Mucosa of rectum (tissue), 2 donors: ENCODE data around the gene HLA-G.
A peak's percentile ranks its signal among the peaks of the same experiment; 100 is the strongest.

Experiments used
- H3K27ac ChIP-seq, 2 donors: one replicate each; pipeline ENCODE4 v1.7.0; 2013; ENCODE audit warnings: inconsistent platforms in 2 of 2, low read depth in 2 of 2, low read length in 2 of 2
- H3K27me3 ChIP-seq, 2 donors: one replicate each; pipeline ENCODE4 v1.7.0; 2013; ENCODE audit warnings: low read length in 2 of 2; ENCODE audit not compliant: control insufficient read depth in 2 of 2, insufficient read depth in 2 of 2
- H3K36me3 ChIP-seq, 2 donors: one replicate each; pipeline ENCODE4 v1.7.0; 2013; ENCODE audit warnings: low read length in 2 of 2; ENCODE audit not compliant: control insufficient read depth in 2 of 2, insufficient read depth in 2 of 2
- H3K4me1 ChIP-seq, 2 donors: one replicate each; pipeline ENCODE4 v1.7.0; 2013; ENCODE audit warnings: low read length in 2 of 2, mild to moderate bottlenecking in 1 of 2; ENCODE audit not compliant: control insufficient read depth in 2 of 2, insufficient read depth in 2 of 2
- H3K4me3 ChIP-seq, 2 donors: one replicate each; pipeline ENCODE4 v1.7.0; 2013; ENCODE audit warnings: low read length in 2 of 2
- H3K9ac ChIP-seq, 2 donors: one replicate each; pipeline ENCODE4 v1.7.0; 2013; ENCODE audit warnings: low read length in 2 of 2, low read depth in 1 of 2, mild to moderate bottlenecking in 1 of 2
- H3K9me3 ChIP-seq, 2 donors: one replicate each; pipeline ENCODE4 v1.7.0; 2013; ENCODE audit warnings: low read length in 2 of 2; ENCODE audit not compliant: control insufficient read depth in 2 of 2
- donor health status: healthy.
- donor health status: Normal muscosa, but diverticular disease.

The HLA-G gene

GRCh38 chr6:29815118-29815750, 12.4 kb upstream of the HLA-G start:
- peaks cover 0 to 9% of the 10 kb centered on the region in 2 donors for H3K4me1 ChIP-seq
- no peak overlapping the region for H3K4me3 ChIP-seq
- no peaks in the 10 kb centered on the region for H3K36me3 ChIP-seq
- no peaks in the 10 kb centered on the region for H3K9me3 ChIP-seq
- H3K27me3 ChIP-seq = peaks cover 0 to 3% of the 10 kb centered on the region in 2 donors
- no peak overlapping the region for H3K9ac ChIP-seq
- no peak overlapping the region for H3K27ac ChIP-seq

- H3K27ac ChIP-seq = no peak overlapping the region
- no peaks in the 10 kb centered on the region for H3K36me3 ChIP-seq
- no peak overlapping the region for H3K4me3 ChIP-seq
- no peak overlapping the region for H3K9ac ChIP-seq
- peaks cover 0 to 6% of the 10 kb centered on the region in 2 donors for H3K4me1 ChIP-seq
- peaks cover 0 to 3% of the 10 kb centered on the region in 2 donors for H3K27me3 ChIP-seq
- H3K9me3 ChIP-seq = no peaks in the 10 kb centered on the region
Measured at GRCh38 chr6:29816030-29816429, 11.6 kb upstream of the HLA-G start.

DNA sequence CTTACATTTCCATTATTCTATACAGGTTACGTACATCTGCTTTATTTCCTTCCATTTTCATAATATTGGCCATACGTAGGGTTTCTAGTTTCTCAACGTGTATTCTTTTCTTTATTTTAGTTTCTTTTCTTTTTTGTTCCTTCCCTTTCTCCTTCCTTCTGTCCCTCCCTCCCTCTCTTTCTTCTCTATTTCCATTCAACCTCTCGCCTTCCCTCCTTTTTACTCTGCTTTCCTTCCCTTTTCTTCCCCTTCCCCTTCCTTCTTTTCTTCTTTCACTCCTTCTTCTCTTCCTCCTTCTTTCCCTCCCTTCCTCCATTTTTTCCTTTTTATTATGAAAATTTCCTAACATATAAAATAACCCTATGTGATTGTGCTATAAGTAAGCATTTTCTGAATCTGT, 8.7 kb upstream of the HLA-G start:
- Histone ChIP-seq H3K4me3 (no peak overlapping the region), H3K27ac (no peak overlapping the region), H3K9ac (no peak overlapping the region), H3K27me3 (peaks cover 0 to 3% of the 10 kb centered on the region in 2 donors), H3K36me3 (no peaks in the 10 kb centered on the region), H3K4me1 (no peaks in the 10 kb centered on the region), H3K9me3 (no peaks in the 10 kb centered on the region)

- Histone ChIP-seq H3K36me3 (no peaks in the 10 kb centered on the region), H3K27me3 (peaks cover 11 to 21% of the 10 kb centered on the region in 2 donors), H3K9ac (no peak overlapping the region), H3K4me1 (no peaks in the 10 kb centered on the region), H3K9me3 (no peaks in the 10 kb centered on the region), H3K27ac (no peak overlapping the region), H3K4me3 (no peak overlapping the region)
Measured at GRCh38 chr6:29824144-29824543, 3.5 kb upstream of the HLA-G start.

DNA sequence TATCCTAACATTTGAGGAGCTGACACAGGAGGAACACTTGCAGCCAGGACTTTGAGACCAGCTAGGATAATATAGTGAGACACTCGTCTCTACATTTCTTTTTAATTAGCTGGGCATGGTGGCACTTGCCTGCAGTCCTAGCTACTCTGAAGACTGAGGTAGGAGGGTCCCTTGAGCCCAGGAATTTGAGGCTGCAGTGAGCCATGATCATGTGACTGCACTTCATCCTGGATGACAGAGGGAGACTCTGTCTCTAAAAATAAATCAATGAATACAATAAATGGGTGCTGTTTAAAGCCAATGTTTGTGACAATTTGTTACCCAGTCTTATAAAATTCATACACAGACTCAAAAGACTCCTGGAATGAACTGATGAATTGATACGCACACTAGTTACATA, 1.8 kb upstream of the HLA-G start:
- Histone ChIP-seq H3K4me1 (no peaks in the 10 kb centered on the region), H3K4me3 (no peak overlapping the region), H3K27me3 (peaks cover 20 to 27% of the 10 kb centered on the region in 2 donors), H3K9me3 (no peaks in the 10 kb centered on the region), H3K36me3 (no peaks in the 10 kb centered on the region), H3K27ac (no peak overlapping the region), H3K9ac (no peak overlapping the region)

DNA sequence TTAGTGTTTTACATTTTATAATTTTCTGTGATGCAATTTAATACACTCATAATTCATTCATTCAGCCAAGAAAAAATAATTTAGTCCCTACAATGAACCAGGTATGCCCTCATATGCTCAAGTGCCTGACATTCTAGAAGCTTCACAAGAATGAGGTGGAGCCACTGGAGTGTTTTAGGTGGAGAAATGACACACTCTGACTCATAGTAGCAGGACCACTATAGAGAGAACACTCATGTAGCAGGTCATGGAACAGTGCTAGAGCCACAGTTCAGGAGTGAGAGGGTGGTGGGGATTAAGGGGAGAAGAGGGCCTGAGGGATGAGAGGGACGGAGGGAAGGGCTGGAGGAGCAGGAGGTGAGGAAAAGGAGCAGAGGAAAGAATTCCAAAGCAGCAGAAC, 1.4 kb upstream of the HLA-G start:
- Histone ChIP-seq H3K9me3 (no peaks in the 10 kb centered on the region), H3K9ac (no peak overlapping the region), H3K36me3 (no peaks in the 10 kb centered on the region), H3K4me3 (no peak overlapping the region), H3K27me3 (peaks cover 20 to 27% of the 10 kb centered on the region in 2 donors), H3K27ac (no peak overlapping the region), H3K4me1 (no peaks in the 10 kb centered on the region)

DNA sequence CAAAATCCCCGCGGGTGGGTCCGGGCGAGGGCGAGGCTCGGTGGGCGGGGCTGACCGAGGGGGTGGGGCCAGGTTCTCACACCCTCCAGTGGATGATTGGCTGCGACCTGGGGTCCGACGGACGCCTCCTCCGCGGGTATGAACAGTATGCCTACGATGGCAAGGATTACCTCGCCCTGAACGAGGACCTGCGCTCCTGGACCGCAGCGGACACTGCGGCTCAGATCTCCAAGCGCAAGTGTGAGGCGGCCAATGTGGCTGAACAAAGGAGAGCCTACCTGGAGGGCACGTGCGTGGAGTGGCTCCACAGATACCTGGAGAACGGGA, 809 bp downstream of the HLA-G start:
- no peak overlapping the region for H3K27ac ChIP-seq
- peak overlapping the region in 1 of 2 donors; percentile 62 for H3K9ac ChIP-seq
- H3K4me3 ChIP-seq = no peak overlapping the region
- H3K27me3 ChIP-seq = peaks cover 26 to 27% of the 10 kb centered on the region in 2 donors
- no peaks in the 10 kb centered on the region for H3K9me3 ChIP-seq
- H3K36me3 ChIP-seq = no peaks in the 10 kb centered on the region
- no peaks in the 10 kb centered on the region for H3K4me1 ChIP-seq

GRCh38 chr6:29829766-29830165, 2.1 kb downstream of the HLA-G start:
- H3K9me3 ChIP-seq = no peaks in the 10 kb centered on the region
- no peaks in the 10 kb centered on the region for H3K4me1 ChIP-seq
- H3K36me3 ChIP-seq = no peaks in the 10 kb centered on the region
- H3K27ac ChIP-seq = no peak overlapping the region
- no peak overlapping the region for H3K9ac ChIP-seq
- no peak overlapping the region for H3K4me3 ChIP-seq
- H3K27me3 ChIP-seq = peaks cover 26 to 27% of the 10 kb centered on the region in 2 donors

- no peaks in the 10 kb centered on the region for H3K9me3 ChIP-seq
- no peak overlapping the region for H3K9ac ChIP-seq
- no peak overlapping the region for H3K27ac ChIP-seq
- peaks cover 27 to 30% of the 10 kb centered on the region in 2 donors for H3K27me3 ChIP-seq
- no peaks in the 10 kb centered on the region for H3K4me1 ChIP-seq
- H3K4me3 ChIP-seq = no peak overlapping the region
- no peaks in the 10 kb centered on the region for H3K36me3 ChIP-seq
Measured at GRCh38 chr6:29830409-29830808, 2.8 kb downstream of the HLA-G start.

- Histone ChIP-seq H3K9me3 (no peaks in the 10 kb centered on the region), H3K4me1 (no peaks in the 10 kb centered on the region), H3K27me3 (peaks cover 25 to 30% of the 10 kb centered on the region in 2 donors), H3K27ac (no peak overlapping the region), H3K4me3 (no peak overlapping the region), H3K36me3 (no peaks in the 10 kb centered on the region), H3K9ac (no peak overlapping the region)
Measured at GRCh38 chr6:29831776-29832175, 4.2 kb downstream of the HLA-G start.
